CD8-positive, alpha-beta memory T cell (primary cell): ENCODE measurements around the gene NACA2. TPM values are rescaled to one million over a fixed set of nuclear protein-coding genes. Genes with fewer than 3 reads are reported as not detected.
"Not testable (repeated sequence)": the region's sequence is repeated elsewhere in the genome, so short reads cannot be mapped to it uniquely, and the experiment has no call there.

Source experiments
- CTCF ChIA-PET: fragments of 350-600 bp; sonication (Branson Sonifier 250); formaldehyde crosslinking; loops from one replicate; lab custom pipeline; 2021; ENCODE audit warnings: antibody characterized with exemption; lab: Charles Lee
- POLR2A ChIA-PET: fragments of 350-600 bp; sonication (Branson Sonifier 250); formaldehyde crosslinking; loops from one replicate; lab custom pipeline; 2021; ENCODE audit warnings: antibody characterized with exemption; lab: Charles Lee
- DNase-seq, 5 donors: peaks; one replicate each; pipeline versions ENCODE4 v3.0.0 to v3.0.0-alpha.2; 2020 to 2022; ENCODE audit warnings: mixed read lengths in 1 of 5
- H3K27ac ChIP-seq: one replicate; pipeline ENCODE4 v1.7.0; 2013; ENCODE audit warnings: low read depth, mild to moderate bottlenecking, low read length, moderate library complexity
- H3K27me3 ChIP-seq: 2 replicates; pipeline ENCODE4 v1.7.0; 2013; ENCODE audit warnings: low read length, mild to moderate bottlenecking; ENCODE audit not compliant: insufficient read depth, poor library complexity, severe bottlenecking
- H3K36me3 ChIP-seq: 2 replicates; pipeline ENCODE4 v1.7.0; 2013; ENCODE audit warnings: mild to moderate bottlenecking, low read length, moderate library complexity; ENCODE audit not compliant: insufficient read depth
- H3K4me1 ChIP-seq: 2 replicates; pipeline ENCODE4 v1.7.0; 2013; ENCODE audit warnings: mild to moderate bottlenecking, low read length, moderate library complexity; ENCODE audit not compliant: insufficient read depth
- H3K4me3 ChIP-seq: 2 replicates; pipeline ENCODE4 v1.7.0; 2013; ENCODE audit warnings: mild to moderate bottlenecking, low read length
- H3K9me3 ChIP-seq: 2 replicates; pipeline ENCODE4 v1.7.0; 2013; ENCODE audit warnings: mild to moderate bottlenecking, low read length
- H3K27ac Mint-ChIP-seq, 8 donors: one replicate each; pipeline ENCODE4 v1.8.0; 2020 to 2021; ENCODE audit warnings: mixed read lengths in 8 of 8, mild to moderate bottlenecking in 6 of 8, inconsistent platforms in 3 of 8, moderate library complexity in 3 of 8
- H3K27me3 Mint-ChIP-seq, 2 donors: one replicate each; pipeline ENCODE4 v1.8.0; 2020 to 2021; ENCODE audit warnings: mixed read lengths in 2 of 2, mild to moderate bottlenecking in 1 of 2, moderate library complexity in 1 of 2
- H3K36me3 Mint-ChIP-seq, 3 donors: one replicate each; pipeline ENCODE4 v1.8.0; 2020 to 2021; ENCODE audit warnings: mixed read lengths in 3 of 3, inconsistent platforms in 1 of 3, mild to moderate bottlenecking in 1 of 3
- H3K4me1 Mint-ChIP-seq, 3 donors: one replicate each; pipeline ENCODE4 v1.8.0; 2020 to 2021; ENCODE audit warnings: mixed read lengths in 3 of 3, inconsistent platforms in 1 of 3, mild to moderate bottlenecking in 1 of 3
- H3K4me3 Mint-ChIP-seq, 7 donors: one replicate each; pipeline ENCODE4 v1.8.0; 2020 to 2021; ENCODE audit warnings: mixed read lengths in 7 of 7, mild to moderate bottlenecking in 6 of 7, moderate library complexity in 4 of 7, inconsistent platforms in 2 of 7
- H3K9me3 Mint-ChIP-seq, 5 donors: one replicate each; pipeline ENCODE4 v1.8.0; 2020 to 2022; ENCODE audit warnings: mixed read lengths in 5 of 5, mild to moderate bottlenecking in 3 of 5, moderate library complexity in 2 of 5, inconsistent platforms in 1 of 5
- polyA plus RNA-seq: library from polyadenylated mRNA; unstranded; fragments of 300-500 nt; fragmentation: Illumina TruSeq; gene quantifications from one replicate; pipeline ENCODE4 v1.2.3, GENCODE V29; 2021
- total RNA-seq, 2 experiments: library from RNA; stranded (reverse); gene quantifications; one replicate each; pipeline ENCODE4 v1.2.3, GENCODE V29; 2021

Gene NACA2
- total and polyA plus RNA-seq, 3 experiments from 2014 or later: not detected

DNA sequence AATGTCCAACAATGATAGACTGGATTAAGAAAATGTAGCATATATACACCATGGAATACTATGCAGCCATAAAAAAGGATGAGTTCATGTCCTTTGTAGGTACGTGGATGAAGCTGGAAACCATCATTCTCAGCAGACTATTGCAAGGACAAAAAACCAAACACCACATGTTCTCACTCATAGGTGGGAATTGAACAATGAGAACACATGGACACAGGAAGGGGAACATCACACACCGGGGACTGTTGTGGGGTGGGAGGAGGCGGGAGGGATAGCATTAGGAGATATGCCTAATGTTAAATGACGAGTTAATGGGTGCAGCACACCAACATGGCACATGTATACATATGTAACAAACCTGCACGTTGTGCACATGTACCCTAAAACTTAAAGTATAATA lies 24.6 kb downstream of the NACA2 start:
- H3K27me3 Mint-ChIP-seq, H3K9me3 Mint-ChIP-seq, H3K4me3 Mint-ChIP-seq, H3K9me3 ChIP-seq, H3K36me3 Mint-ChIP-seq, H3K4me1 ChIP-seq, CTCF ChIA-PET, H3K27me3 ChIP-seq, H3K4me1 Mint-ChIP-seq, H3K36me3 ChIP-seq, POLR2A ChIA-PET, DNase-seq, H3K27ac Mint-ChIP-seq, H3K4me3 ChIP-seq, H3K27ac ChIP-seq: not testable (repeated sequence)

DNA sequence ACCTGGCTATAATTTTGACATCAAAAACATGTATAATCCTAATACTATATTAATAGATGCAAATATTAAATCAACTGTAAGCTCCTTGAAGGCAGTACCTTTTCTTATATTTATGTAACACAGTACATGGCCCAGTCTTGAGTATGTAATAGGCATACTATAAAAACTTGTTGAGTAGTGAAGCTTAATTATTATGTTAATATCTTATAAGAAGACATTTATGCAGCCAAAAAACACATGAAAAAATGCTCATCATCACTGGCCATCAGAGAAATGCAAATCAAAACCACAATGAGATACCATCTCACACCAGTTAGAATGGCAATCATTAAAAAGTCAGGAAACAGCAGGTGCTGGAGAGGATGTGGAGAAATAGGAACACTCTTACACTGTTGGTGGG lies 25.2 kb downstream of the NACA2 start:
- H3K9me3 ChIP-seq, H3K4me3 ChIP-seq, H3K4me1 Mint-ChIP-seq, H3K27ac ChIP-seq, H3K36me3 Mint-ChIP-seq, H3K4me3 Mint-ChIP-seq, CTCF ChIA-PET, H3K9me3 Mint-ChIP-seq, H3K4me1 ChIP-seq, DNase-seq, H3K27ac Mint-ChIP-seq, POLR2A ChIA-PET, H3K36me3 ChIP-seq, H3K27me3 ChIP-seq: not testable (repeated sequence)
- H3K27me3 Mint-ChIP-seq: peaks cover 6 to 15% of the 10 kb centered on the region in 2 donors

DNA sequence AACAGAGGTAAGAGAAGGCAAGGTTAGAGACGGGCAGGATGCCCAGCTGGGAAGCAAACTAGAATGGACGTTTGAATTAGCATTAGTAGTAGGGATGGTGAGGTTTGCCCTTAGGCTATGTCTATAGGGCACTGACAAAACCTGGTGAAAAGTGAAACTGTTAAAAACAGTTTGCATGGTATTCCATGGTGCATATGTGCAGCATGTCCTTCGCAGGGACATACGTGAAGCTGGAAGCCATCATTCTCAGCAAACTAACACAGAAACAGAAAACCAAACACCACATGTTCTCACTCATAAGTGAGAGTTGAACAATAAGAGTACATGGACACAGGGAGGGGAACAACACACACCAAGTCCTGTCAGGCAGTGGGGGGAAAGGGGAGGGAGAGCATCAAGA lies 25.8 kb downstream of the NACA2 start:
- POLR2A ChIA-PET: no interaction called here
- Mint-ChIP-seq H3K27me3 (peaks cover 6 to 16% of the 10 kb centered on the region in 2 donors), H3K4me3 (no peak overlapping the region), H3K27ac (no peak overlapping the region), H3K4me1 (no peaks in the 10 kb centered on the region), H3K9me3 (peaks cover 0 to 5% (median 3%) of the 10 kb centered on the region in 5 donors), H3K36me3 (peaks cover 0 to 1% (median under 1%) of the 10 kb centered on the region in 3 donors)
- Histone ChIP-seq H3K4me1 (no peaks in the 10 kb centered on the region), H3K27ac (no peak overlapping the region), H3K27me3 (no peaks in the 10 kb centered on the region), H3K9me3 (no peaks in the 10 kb centered on the region), H3K4me3 (no peak overlapping the region), H3K36me3 (no peaks in the 10 kb centered on the region)
- DNase-seq: no peak
- CTCF ChIA-PET: no interaction called here

DNA sequence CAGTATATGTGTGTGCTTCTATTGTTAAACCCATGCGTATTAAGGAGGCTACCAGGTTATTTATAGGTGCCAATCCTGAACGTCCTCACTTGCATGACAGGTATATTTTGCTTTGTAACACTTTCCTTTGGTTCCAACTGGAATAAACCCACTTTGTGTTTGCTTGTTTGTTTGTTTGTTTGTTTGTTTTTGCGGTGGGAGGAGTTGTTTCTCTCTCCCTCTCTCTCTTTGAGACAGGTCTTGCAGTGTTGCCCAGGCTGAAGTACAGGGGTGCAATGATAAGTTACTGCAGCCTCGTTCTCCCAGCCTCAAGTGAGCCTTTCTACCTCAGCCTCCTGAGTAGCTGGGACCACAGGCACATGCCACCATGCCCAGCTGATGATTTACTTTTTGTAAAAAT lies 28.7 kb downstream of the NACA2 start:
- DNase-seq: no peak
- H3K4me3 Mint-ChIP-seq: no peak overlapping the region
- no peaks in the 10 kb centered on the region for H3K4me1 Mint-ChIP-seq

DNA sequence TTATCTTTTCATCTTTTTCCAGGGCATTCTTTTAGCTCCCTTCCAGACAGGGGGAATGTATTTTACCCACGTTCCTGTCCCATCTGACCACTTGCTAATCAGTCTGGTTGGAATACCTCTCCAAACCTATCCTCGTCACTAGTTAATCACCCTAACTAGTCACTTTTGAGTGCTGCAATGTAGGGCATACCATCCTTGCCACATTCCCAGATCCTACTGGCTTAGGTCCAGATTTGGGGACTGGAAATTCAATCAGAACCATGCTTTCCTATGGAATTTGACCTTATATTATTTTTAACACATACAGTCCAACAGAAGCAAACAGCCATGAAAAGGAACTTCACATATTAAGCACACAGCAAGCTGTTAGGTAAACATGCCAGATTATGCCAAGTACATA lies 29.7 kb downstream of the NACA2 start:
- no peak overlapping the region for H3K4me3 Mint-ChIP-seq
- no peaks in the 10 kb centered on the region for H3K36me3 Mint-ChIP-seq
- peaks cover 0 to 1% (median 0%) of the 10 kb centered on the region in 5 donors for H3K9me3 Mint-ChIP-seq
- Histone ChIP-seq H3K4me1 (no peaks in the 10 kb centered on the region), H3K27me3 (no peaks in the 10 kb centered on the region), H3K4me3 (no peak overlapping the region), H3K27ac (no peak overlapping the region), H3K36me3 (no peaks in the 10 kb centered on the region), H3K9me3 (no peaks in the 10 kb centered on the region)
- no peak for DNase-seq
- peaks cover 10 to 34% of the 10 kb centered on the region in 2 donors for H3K27me3 Mint-ChIP-seq
- CTCF ChIA-PET: no interaction called here
- no peak overlapping the region for H3K27ac Mint-ChIP-seq
- no peaks in the 10 kb centered on the region for H3K4me1 Mint-ChIP-seq
- POLR2A ChIA-PET: no interaction called here

More for the DNA sequence above, 28.7 kb downstream of the NACA2 start:
- H3K27ac Mint-ChIP-seq: no peak overlapping the region
- ChIA-PET CTCF (no interaction called here), POLR2A (no interaction called here)
- H3K36me3 ChIP-seq: no peaks in the 10 kb centered on the region
- peaks cover 10 to 27% of the 10 kb centered on the region in 2 donors for H3K27me3 Mint-ChIP-seq
- H3K27ac ChIP-seq: no peak overlapping the region
- peaks cover 0 to 1% (median 0%) of the 10 kb centered on the region in 5 donors for H3K9me3 Mint-ChIP-seq
- no peak overlapping the region for H3K4me3 ChIP-seq
- H3K36me3 Mint-ChIP-seq: no peaks in the 10 kb centered on the region
- no peaks in the 10 kb centered on the region for H3K9me3 ChIP-seq
- no peaks in the 10 kb centered on the region for H3K27me3 ChIP-seq
- no peaks in the 10 kb centered on the region for H3K4me1 ChIP-seq

DNA sequence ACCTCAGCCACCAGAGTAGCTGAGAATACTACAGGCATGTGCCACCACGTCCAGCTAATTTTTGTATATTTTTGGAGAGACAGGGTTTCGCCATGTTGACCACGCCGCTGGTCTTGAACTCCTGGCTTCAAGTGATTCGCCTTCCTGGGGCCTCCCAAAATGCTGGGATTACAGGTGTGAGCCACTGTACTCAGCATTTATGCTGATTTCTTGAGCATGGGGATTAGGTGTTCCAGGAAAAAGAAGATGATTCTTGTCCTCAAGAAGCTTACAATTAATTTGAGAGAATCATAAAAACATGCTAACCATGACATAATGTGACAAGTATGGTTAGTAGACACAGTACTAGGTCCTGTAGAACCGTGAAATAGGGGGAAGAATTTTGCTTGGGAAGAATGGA lies 30.9 kb downstream of the NACA2 start:
- no peaks in the 10 kb centered on the region for H3K36me3 Mint-ChIP-seq
- no peak for DNase-seq
- no peaks in the 10 kb centered on the region for H3K4me1 ChIP-seq
- no peaks in the 10 kb centered on the region for H3K36me3 ChIP-seq
- H3K27ac Mint-ChIP-seq: no peak overlapping the region
- no peak overlapping the region for H3K4me3 Mint-ChIP-seq
- H3K4me1 Mint-ChIP-seq: peaks cover 0 to 5% (median 1%) of the 10 kb centered on the region in 3 donors
- H3K9me3 ChIP-seq: no peaks in the 10 kb centered on the region
- ChIA-PET POLR2A (no interaction called here), CTCF (no interaction called here)
- peaks cover 0 to 1% (median 0%) of the 10 kb centered on the region in 5 donors for H3K9me3 Mint-ChIP-seq
- H3K27ac ChIP-seq: no peak overlapping the region
- H3K27me3 ChIP-seq: no peaks in the 10 kb centered on the region
- H3K4me3 ChIP-seq: no peak overlapping the region
- peaks cover 10 to 34% of the 10 kb centered on the region in 2 donors for H3K27me3 Mint-ChIP-seq

- POLR2A ChIA-PET: no interaction called here
- peaks cover 7 to 55% of the 10 kb centered on the region in 2 donors for H3K27me3 Mint-ChIP-seq
- H3K4me3 ChIP-seq: no peak overlapping the region
- DNase-seq: no peak
- no peaks in the 10 kb centered on the region for H3K27me3 ChIP-seq
- peaks cover 0 to 8% (median 3%) of the 10 kb centered on the region in 3 donors for H3K4me1 Mint-ChIP-seq
- CTCF ChIA-PET: no interaction called here
- H3K9me3 Mint-ChIP-seq: peaks cover 0 to 3% (median 0%) of the 10 kb centered on the region in 5 donors
- no peaks in the 10 kb centered on the region for H3K36me3 Mint-ChIP-seq
- no peaks in the 10 kb centered on the region for H3K36me3 ChIP-seq
- H3K27ac ChIP-seq: no peak overlapping the region
- H3K9me3 ChIP-seq: no peaks in the 10 kb centered on the region
- H3K4me3 Mint-ChIP-seq: no peak overlapping the region
- no peaks in the 10 kb centered on the region for H3K4me1 ChIP-seq
- H3K27ac Mint-ChIP-seq: no peak overlapping the region
Measured at GRCh38 chr17:61556224-61557188, 34.5 kb downstream of the NACA2 start.

DNA sequence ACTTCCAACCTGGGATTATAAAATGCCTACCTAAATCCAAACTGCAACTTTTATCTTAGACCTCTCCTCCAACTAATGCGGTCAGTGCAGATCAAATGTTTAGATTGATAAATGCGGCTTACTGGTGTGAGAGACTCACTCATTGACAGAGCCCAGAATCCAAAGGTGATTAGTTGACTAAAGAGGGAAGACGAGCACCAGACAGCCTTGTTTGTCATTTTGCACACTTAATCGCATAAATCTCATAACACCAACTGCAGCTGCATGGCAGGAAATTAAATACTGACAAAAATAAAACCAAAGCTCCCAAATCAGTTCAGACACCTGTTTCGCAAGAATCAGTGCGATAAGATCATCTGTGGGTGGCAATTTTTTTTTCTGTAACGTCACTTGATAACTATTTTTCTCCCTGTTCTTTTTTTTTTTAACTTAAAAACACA lies 35.9 kb downstream of the NACA2 start:
- Mint-ChIP-seq H3K36me3 (no peaks in the 10 kb centered on the region), H3K27me3 (peaks cover 11 to 60% of the 10 kb centered on the region in 2 donors), H3K4me3 (no peak overlapping the region), H3K27ac (no peak overlapping the region), H3K9me3 (peaks cover 0 to 3% (median 0%) of the 10 kb centered on the region in 5 donors), H3K4me1 (peaks cover 0 to 8% (median 3%) of the 10 kb centered on the region in 3 donors)
- no peak for DNase-seq
- H3K36me3 ChIP-seq: no peaks in the 10 kb centered on the region
- H3K9me3 ChIP-seq: no peaks in the 10 kb centered on the region
- no peak overlapping the region for H3K27ac ChIP-seq
- H3K4me1 ChIP-seq: no peaks in the 10 kb centered on the region
- ChIA-PET CTCF (no interaction called here), POLR2A (no interaction called here)
- H3K27me3 ChIP-seq: no peaks in the 10 kb centered on the region
- H3K4me3 ChIP-seq: no peak overlapping the region
